Uterus (tissue), 4 donors: ENCODE measurements around the gene SSTR3. TPM values are rescaled to one million over a fixed set of nuclear protein-coding genes. Genes with fewer than 3 reads are reported as not detected.

Experiments
- DNase-seq, 2 donors: peaks; one replicate each; pipeline ENCODE4 v3.0.0-alpha.2; 2019 to 2020
- H3K27ac ChIP-seq, 2 donors: fragments of 200-600 bp; sonication (generic); 1 replicate in 1 of 2; 2 replicates in 1 of 2; pipeline ENCODE4 v1.5.1; 2016 to 2018
- H3K27me3 ChIP-seq, 2 donors: fragments of 200-600 bp; sonication (generic); one replicate each; pipeline ENCODE4 v1.5.1; 2018 to 2019; ENCODE audit warnings: control low read depth in 1 of 2
- H3K36me3 ChIP-seq, 2 donors: fragments of 200-600 bp; sonication (generic); one replicate each; pipeline ENCODE4 v1.5.1; 2019; ENCODE audit warnings: control low read depth in 1 of 2
- H3K4me1 ChIP-seq, 2 donors: fragments of 200-600 bp; sonication (generic); one replicate each; pipeline ENCODE4 v1.5.1; 2018 to 2019; ENCODE audit warnings: control low read depth in 1 of 2
- H3K4me3 ChIP-seq, 2 donors: fragments of 200-600 bp; sonication (generic); 1 replicate in 1 of 2; 2 replicates in 1 of 2; pipeline ENCODE4 v1.5.1; 2018 to 2019; ENCODE audit warnings: mild to moderate bottlenecking in 1 of 2
- H3K9me3 ChIP-seq, 2 donors: fragments of 200-600 bp; sonication (generic); one replicate each; pipeline ENCODE4 v1.5.1; 2019; ENCODE audit warnings: control low read depth in 1 of 2
- CTCF ChIP-seq, 4 experiments: fragments of 200-600 bp in 2 of 4; fragments of 450-650 bp in 2 of 4; sonication (generic) in 2 of 4; IDR thresholded peaks; one replicate each; pipeline ENCODE4 v1.5.1; 2016 to 2019; ENCODE audit warnings: antibody characterized with exemption in 4 of 4, mild to moderate bottlenecking in 2 of 4, moderate library complexity in 1 of 4
- POLR2A ChIP-seq, 2 donors: fragments of 450-650 bp; IDR thresholded peaks; one replicate each; pipeline ENCODE4 v1.6.1; 2016; ENCODE audit warnings: antibody characterized with exemption in 2 of 2, mild to moderate bottlenecking in 1 of 2, moderate library complexity in 1 of 2
- intact Hi-C: fragments of 100-400 bp; cut with DNase I; formaldehyde crosslinking; loops from one replicate; pipeline ENCODE4 v1.15.1; 2023; ENCODE audit warnings: low total_unique reads
- total RNA-seq, 4 donors: library from RNA; depleted of rRNA in 3 of 4; stranded (reverse); fragments of >200 nt in 3 of 4; gene quantifications; one replicate each; pipeline versions ENCODE4 v1.1.0 to v1.2.4, GENCODE V29; 2014 to 2023
- donor health status: DM: yes; HTN: yes; CAD: no.

Gene SSTR3
- total RNA-seq, 4 donors from 2014 or later = under 0.01 to 5.8 (median 3.1) TPM; not detected in 1

- no peak for TF ChIP-seq CTCF (IDR thresholded peaks at IDR 0.05)
- TF ChIP-seq POLR2A (IDR thresholded peaks at IDR 0.05) = no peak
- H3K9me3 ChIP-seq = no peaks in the 10 kb centered on the region
- no peaks in the 10 kb centered on the region for H3K36me3 ChIP-seq
- intact Hi-C loops = no loop called here
- H3K4me1 ChIP-seq = peaks cover 17 to 27% of the 10 kb centered on the region in 2 donors
- H3K4me3 ChIP-seq = no peak overlapping the region
- H3K27ac ChIP-seq = peak overlapping the region in 1 of 2 donors; percentile 96
- no peaks in the 10 kb centered on the region for H3K27me3 ChIP-seq
- no peak for DNase-seq
Observed at GRCh38 chr22:37192204-37192603, 20.1 kb downstream of the SSTR3 start.

GRCh38 chr22:37190262-37190780 is 22.0 kb downstream of the SSTR3 start:
- TF ChIP-seq POLR2A (IDR thresholded peaks at IDR 0.05) (no peak), CTCF (IDR thresholded peaks at IDR 0.05) (no peak)
- intact Hi-C loops = no loop called here
- DNase-seq = no peak
- H3K36me3 ChIP-seq = no peaks in the 10 kb centered on the region
- no peak overlapping the region for H3K4me3 ChIP-seq
- H3K4me1 ChIP-seq = peaks cover 12 to 25% of the 10 kb centered on the region in 2 donors
- no peaks in the 10 kb centered on the region for H3K9me3 ChIP-seq
- no peak overlapping the region for H3K27ac ChIP-seq
- H3K27me3 ChIP-seq = no peaks in the 10 kb centered on the region

GRCh38 chr22:37188901-37189466 is 23.3 kb downstream of the SSTR3 start:
- H3K4me1 ChIP-seq = peaks cover 12 to 25% of the 10 kb centered on the region in 2 donors
- H3K27ac ChIP-seq = peak overlapping the region; percentile 93 to 96
- no peak for DNase-seq
- H3K36me3 ChIP-seq = no peaks in the 10 kb centered on the region
- peak in 1 of 2 donors; percentile 28 for TF ChIP-seq POLR2A (IDR thresholded peaks at IDR 0.05)
- TF ChIP-seq CTCF (IDR thresholded peaks at IDR 0.05) = no peak
- no peak overlapping the region for H3K4me3 ChIP-seq
- intact Hi-C loops = no loop called here
- H3K27me3 ChIP-seq = no peaks in the 10 kb centered on the region
- H3K9me3 ChIP-seq = no peaks in the 10 kb centered on the region

GRCh38 chr22:37187891-37188761 is 24.2 kb downstream of the SSTR3 start, which contains the start of gene C1QTNF6:
Gene C1QTNF6 (minus strand): TSS chr22:37188247. CDS start chr22:37188213, 34 bp downstream.
- peak within 1 kb of the TSS; percentile 93 to 96 for H3K27ac ChIP-seq
- TF ChIP-seq CTCF (IDR thresholded peaks at IDR 0.05) (no peak), POLR2A (IDR thresholded peaks at IDR 0.05) (no peak)
- H3K27me3 ChIP-seq = no peaks in the 10 kb centered on the region
- peak within 1 kb of the TSS; percentile 32 to 37 for H3K4me3 ChIP-seq
- no peaks in the 10 kb centered on the region for H3K9me3 ChIP-seq
- peak; percentile 57 to 62 for DNase-seq
- intact Hi-C loops = no loop called here
- no peaks in the 10 kb centered on the region for H3K36me3 ChIP-seq
- H3K4me1 ChIP-seq = peaks cover 11 to 17% of the 10 kb centered on the region in 2 donors

GRCh38 chr22:37187552-37187890 is 24.8 kb downstream of the SSTR3 start:
- TF ChIP-seq POLR2A (IDR thresholded peaks at IDR 0.05) (no peak), CTCF (IDR thresholded peaks at IDR 0.05) (no peak)
- intact Hi-C loops = no loop called here
- Histone ChIP-seq H3K27me3 (no peaks in the 10 kb centered on the region), H3K4me3 (peak overlapping the region; percentile 32 to 37), H3K27ac (peak overlapping the region; percentile 93 to 96), H3K9me3 (no peaks in the 10 kb centered on the region), H3K4me1 (peaks cover 7 to 15% of the 10 kb centered on the region in 2 donors), H3K36me3 (no peaks in the 10 kb centered on the region)
- DNase-seq = peak; percentile 38 to 52
